ENCODE results near the gene MFSD6. TPM values are rescaled to one million over a fixed set of nuclear protein-coding genes. Genes with fewer than 3 reads are reported as not detected.
"Not testable (repeated sequence)": the region's sequence is repeated elsewhere in the genome, so short reads cannot be mapped to it uniquely, and the experiment has no call there.

MFSD6 gene
- polyA plus RNA-seq, 1 experiment, result 14.4 TPM

DNA sequence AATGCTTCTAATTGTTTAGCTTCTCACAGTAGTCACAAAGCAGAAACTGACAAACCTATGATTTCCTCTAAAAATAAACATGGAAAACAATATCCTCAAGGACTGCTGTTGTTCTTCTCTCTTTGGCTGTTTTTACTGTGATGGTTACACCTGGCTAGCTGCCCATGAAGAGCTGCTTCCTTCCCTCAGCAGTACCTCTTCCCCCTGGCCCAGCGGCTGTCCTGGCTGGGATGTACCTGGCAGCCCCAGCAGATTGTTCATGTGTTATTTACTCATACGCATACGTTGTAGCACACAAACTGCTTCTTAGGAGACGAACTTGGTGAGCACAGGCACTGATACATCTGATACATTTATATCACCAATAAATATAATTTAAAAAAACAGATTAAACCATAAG is 99.0 kb downstream of the MFSD6 start:
- POLR2A ChIA-PET, result no interaction called here
- CTCF ChIA-PET, result interaction anchor here (1.5 kb wide), 1 partner anchor 419 kb away, joined by 5 read pairs; no protein-coding TSS in a partner anchor
- DNase-seq (ENCODE audit: low read depth), result no peak
- Histone ChIP-seq H3K36me3 (ENCODE audit: control insufficient read depth, insufficient read depth, low read length) (no peaks in the 10 kb centered on the region), H3K27me3 (ENCODE audit: control insufficient read depth, insufficient read depth, low read length) (no peaks in the 10 kb centered on the region), H3K4me3 (ENCODE audit: low read depth, low read length) (no peak overlapping the region)
- TF ChIP-seq, protein P1, sequence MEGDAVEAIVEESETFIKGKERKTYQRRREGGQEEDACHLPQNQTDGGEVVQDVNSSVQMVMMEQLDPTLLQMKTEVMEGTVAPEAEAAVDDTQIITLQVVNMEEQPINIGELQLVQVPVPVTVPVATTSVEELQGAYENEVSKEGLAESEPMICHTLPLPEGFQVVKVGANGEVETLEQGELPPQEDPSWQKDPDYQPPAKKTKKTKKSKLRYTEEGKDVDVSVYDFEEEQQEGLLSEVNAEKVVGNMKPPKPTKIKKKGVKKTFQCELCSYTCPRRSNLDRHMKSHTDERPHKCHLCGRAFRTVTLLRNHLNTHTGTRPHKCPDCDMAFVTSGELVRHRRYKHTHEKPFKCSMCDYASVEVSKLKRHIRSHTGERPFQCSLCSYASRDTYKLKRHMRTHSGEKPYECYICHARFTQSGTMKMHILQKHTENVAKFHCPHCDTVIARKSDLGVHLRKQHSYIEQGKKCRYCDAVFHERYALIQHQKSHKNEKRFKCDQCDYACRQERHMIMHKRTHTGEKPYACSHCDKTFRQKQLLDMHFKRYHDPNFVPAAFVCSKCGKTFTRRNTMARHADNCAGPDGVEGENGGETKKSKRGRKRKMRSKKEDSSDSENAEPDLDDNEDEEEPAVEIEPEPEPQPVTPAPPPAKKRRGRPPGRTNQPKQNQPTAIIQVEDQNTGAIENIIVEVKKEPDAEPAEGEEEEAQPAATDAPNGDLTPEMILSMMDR (IDR thresholded peaks at IDR 0.05; ENCODE audit: insufficient read depth, low read depth, low read length), result no peak

DNA sequence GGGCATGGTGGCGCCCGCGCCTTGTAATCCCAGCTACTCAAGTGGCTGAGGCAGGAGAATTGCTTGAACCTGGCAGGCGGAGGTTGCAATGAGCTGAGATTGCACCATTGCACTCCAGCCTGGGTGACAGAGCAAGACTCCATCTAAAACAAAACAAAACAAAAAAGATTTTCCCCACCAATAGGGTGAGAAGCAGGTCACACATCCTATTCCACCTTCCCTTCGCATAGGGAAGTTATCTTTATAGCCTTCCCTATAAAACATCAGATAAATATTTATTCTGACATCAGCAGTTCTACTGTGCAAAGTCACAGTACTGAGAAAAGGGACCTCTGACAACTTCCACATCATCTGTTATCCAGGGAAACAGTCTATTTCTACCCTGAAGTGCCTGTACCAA is 101.7 kb downstream of the MFSD6 start:
- H3K27me3 ChIP-seq (ENCODE audit: control insufficient read depth, insufficient read depth, low read length); H3K36me3 ChIP-seq (ENCODE audit: control insufficient read depth, insufficient read depth, low read length); DNase-seq (ENCODE audit: low read depth); POLR2A ChIA-PET; H3K4me3 ChIP-seq (ENCODE audit: low read depth, low read length): not testable (repeated sequence)
- CTCF ChIA-PET, result interaction anchor here (1.1 to 1.2 kb wide), 2 partner anchors 30 to 421 kb away, joined by 3 to 5 read pairs; no protein-coding TSS in a partner anchor

DNA sequence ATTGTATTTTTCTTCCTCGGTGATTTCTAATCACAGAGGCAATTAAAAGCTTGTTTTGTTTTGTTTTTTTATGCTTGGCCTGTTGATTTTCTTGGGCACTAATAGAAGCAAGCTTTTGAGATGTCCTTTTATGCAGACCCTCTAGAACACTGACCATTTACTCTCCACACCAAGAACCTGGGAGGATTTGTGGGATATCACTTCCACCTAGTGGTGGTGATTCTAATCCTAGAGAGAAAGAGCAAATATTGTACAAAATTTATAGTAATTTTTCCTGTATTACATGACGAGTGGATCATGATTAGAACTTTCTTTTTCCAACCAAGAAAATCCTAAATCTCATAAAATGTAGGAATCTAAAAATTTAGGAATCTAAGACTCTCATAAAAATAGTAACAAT is 102.9 kb downstream of the MFSD6 start:
- H3K36me3 ChIP-seq (ENCODE audit: control insufficient read depth, insufficient read depth, low read length), result no peaks in the 10 kb centered on the region
- no peak overlapping the region for H3K4me3 ChIP-seq (ENCODE audit: low read depth, low read length)
- TF ChIP-seq, protein P1 (IDR thresholded peaks at IDR 0.05; ENCODE audit: insufficient read depth, low read depth, low read length), result peak; percentile 53
- no peak for DNase-seq (ENCODE audit: low read depth)
- POLR2A ChIA-PET, result no interaction called here
- no peaks in the 10 kb centered on the region for H3K27me3 ChIP-seq (ENCODE audit: control insufficient read depth, insufficient read depth, low read length)
- CTCF ChIA-PET, result interaction anchor here (0.8 to 1.9 kb wide), 8 partner anchors 9 to 422 kb away, joined by 3 to 6 read pairs (median 4); partner anchors contain the start of gene HIBCH

DNA sequence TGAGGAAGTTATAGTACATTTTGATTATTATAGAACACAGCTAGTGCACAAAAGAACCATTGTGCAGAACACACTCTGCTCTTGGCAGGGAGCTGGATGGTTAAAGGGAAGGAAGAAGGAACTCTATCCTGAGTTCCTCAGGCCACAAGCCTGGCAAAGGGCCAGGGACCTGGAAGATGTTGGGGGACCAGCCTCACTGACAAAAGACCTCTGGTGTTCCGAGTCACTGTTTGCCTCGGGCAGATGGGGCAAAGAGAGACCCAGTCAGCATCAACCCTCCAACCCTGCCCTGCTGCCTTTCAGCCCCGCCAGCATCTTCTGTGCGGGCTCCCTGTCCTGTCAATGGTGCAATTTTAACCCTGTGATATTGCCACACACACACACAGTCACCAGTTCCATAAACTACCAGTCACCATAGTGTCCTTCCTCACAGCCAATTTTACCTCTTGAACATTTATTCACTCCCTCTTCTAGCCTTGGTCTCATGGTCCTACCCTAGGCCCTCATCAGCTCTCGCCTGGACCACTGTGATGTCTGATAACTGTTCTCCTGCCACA is 104.5 kb downstream of the MFSD6 start:
- no peak for DNase-seq (ENCODE audit: low read depth)
- H3K4me3 ChIP-seq (ENCODE audit: low read depth, low read length), result no peak overlapping the region
- TF ChIP-seq, protein P1 (IDR thresholded peaks at IDR 0.05; ENCODE audit: insufficient read depth, low read depth, low read length), result no peak
- ChIA-PET POLR2A (no interaction called here), CTCF (interaction anchor here (1.9 kb wide), 1 partner anchor 11 kb away, joined by 6 read pairs; no protein-coding TSS in a partner anchor)
- H3K36me3 ChIP-seq (ENCODE audit: control insufficient read depth, insufficient read depth, low read length), result no peaks in the 10 kb centered on the region
- H3K27me3 ChIP-seq (ENCODE audit: control insufficient read depth, insufficient read depth, low read length), result no peaks in the 10 kb centered on the region

DNA sequence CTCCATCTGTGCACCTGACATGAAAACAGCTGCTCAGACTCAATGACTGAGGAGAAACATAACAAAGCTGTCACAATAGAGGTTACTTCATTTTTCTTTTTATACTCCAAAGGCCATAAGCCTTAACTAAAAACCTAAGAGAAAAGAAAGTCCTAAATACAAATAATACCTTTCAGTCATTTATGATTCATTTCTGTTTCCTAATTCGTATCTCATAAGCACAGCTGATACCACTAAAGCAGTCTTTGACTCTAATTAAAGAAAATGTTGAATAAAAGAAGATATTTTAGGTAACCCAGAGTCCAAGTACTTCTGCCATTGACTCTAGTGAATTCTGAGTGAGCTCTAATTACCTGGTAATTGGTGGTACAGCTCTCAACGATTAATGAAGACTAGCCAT is 105.7 kb downstream of the MFSD6 start:
- H3K36me3 ChIP-seq (ENCODE audit: control insufficient read depth, insufficient read depth, low read length), result no peaks in the 10 kb centered on the region
- H3K27me3 ChIP-seq (ENCODE audit: control insufficient read depth, insufficient read depth, low read length), result no peaks in the 10 kb centered on the region
- no peak overlapping the region for H3K4me3 ChIP-seq (ENCODE audit: low read depth, low read length)
- CTCF ChIA-PET, result interaction anchor here (0.7 to 1.4 kb wide), 4 partner anchors 131 to 425 kb away, joined by 3 to 4 read pairs (median 4); no protein-coding TSS in a partner anchor
- POLR2A ChIA-PET, result no interaction called here
- no peak for DNase-seq (ENCODE audit: low read depth)
- TF ChIP-seq, protein P1 (IDR thresholded peaks at IDR 0.05; ENCODE audit: insufficient read depth, low read depth, low read length), result no peak

DNA sequence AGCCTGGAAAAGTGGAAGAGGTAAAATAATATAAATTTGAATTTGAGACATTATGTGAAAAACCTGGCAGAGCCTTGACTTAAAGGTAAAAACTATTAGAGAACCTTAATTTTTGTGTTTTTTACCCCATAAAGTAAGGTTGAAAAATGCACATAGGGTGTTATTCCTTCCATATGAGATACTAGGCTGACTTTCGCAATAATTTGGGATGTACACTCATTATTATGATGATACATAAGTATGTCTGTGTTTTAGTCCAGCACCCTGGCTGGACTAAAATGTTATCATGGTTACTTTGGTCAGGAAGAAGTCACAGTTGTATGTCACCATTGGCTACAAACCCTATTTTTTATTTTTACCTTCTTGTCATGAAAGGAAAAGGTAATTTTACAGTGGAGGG is 106.5 kb downstream of the MFSD6 start:
- no peak for DNase-seq (ENCODE audit: low read depth)
- ChIA-PET CTCF (interaction anchor here (1.2 to 1.4 kb wide), 2 partner anchors 424 to 426 kb away, joined by 3 to 4 read pairs; no protein-coding TSS in a partner anchor), POLR2A (interaction anchor here (0.6 kb wide), 1 partner anchor 62 kb away, joined by 14 read pairs; no protein-coding TSS in a partner anchor)
- H3K36me3 ChIP-seq (ENCODE audit: control insufficient read depth, insufficient read depth, low read length), result no peaks in the 10 kb centered on the region
- no peak overlapping the region for H3K4me3 ChIP-seq (ENCODE audit: low read depth, low read length)
- TF ChIP-seq, protein P1 (IDR thresholded peaks at IDR 0.05; ENCODE audit: insufficient read depth, low read depth, low read length), result no peak
- H3K27me3 ChIP-seq (ENCODE audit: control insufficient read depth, insufficient read depth, low read length), result no peaks in the 10 kb centered on the region

All from BJ (cell line).